ENCODE results near the gene SESN1.

The SESN1 gene

GRCh38 chr6:108955329-108955949 is 139.2 kb downstream of the SESN1 start:
- no peak for DNase-seq

GRCh38 chr6:108953681-108954080 is 141.0 kb downstream of the SESN1 start:
- no peak for DNase-seq

- no peak for DNase-seq
Observed at GRCh38 chr6:108952776-108953486, 141.7 kb downstream of the SESN1 start.

DNA sequence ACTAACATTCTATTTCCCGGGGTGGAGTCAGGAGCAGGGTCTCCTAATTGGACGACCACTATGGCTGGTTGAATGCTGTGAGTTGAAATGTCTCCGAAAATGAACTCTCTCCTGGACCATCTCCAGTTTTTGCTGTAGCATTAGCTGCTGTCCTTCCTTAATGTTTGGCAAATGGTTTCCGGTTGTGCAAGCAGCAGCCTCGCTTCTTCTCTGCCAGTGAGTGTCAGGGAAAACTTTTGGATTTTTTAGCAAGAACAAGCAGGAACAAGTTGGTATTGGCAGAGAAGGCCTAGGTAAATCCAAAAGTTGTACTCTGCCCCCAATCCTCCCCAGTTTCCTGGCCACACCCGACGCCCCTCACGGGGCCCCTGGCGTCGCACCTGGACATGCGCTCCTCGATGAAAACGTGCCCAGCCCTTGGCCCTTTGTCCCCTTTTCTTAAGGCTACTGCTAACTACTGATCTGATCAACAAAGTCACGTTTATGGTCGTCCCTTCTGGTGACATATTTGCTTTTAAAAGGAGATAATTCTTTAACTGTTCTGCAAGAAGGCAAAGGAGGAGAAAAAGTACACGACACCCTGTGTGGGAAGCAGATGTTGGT is 143.2 kb downstream of the SESN1 start:
- no peak for DNase-seq

- no peak for DNase-seq
Observed at GRCh38 chr6:108948181-108948661, 146.4 kb downstream of the SESN1 start.

- DNase-seq, result no peak
Observed at GRCh38 chr6:108947114-108947854, 147.4 kb downstream of the SESN1 start.

DNA sequence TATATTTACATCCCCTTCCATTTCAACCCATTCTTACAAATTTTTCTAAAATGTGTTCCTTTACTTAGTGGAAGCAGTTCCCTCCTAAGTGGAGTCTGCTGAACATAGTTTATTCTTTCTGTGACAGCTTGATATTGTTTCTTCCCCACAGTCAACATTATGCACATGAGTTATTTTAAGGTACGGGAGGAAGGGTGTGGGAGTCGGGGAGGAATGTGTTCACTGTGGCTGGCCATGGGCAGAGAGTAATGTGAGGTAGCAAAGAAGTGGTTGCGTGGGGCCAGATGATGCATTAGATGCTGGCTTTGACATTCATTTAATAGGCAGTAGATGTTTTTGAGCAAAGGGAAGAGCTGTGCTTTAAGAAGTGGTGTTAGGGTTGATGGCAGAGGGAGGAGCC is 148.0 kb downstream of the SESN1 start:
- no peak for DNase-seq

- no peak for DNase-seq
Observed at GRCh38 chr6:108945681-108946159, 148.9 kb downstream of the SESN1 start.

DNA sequence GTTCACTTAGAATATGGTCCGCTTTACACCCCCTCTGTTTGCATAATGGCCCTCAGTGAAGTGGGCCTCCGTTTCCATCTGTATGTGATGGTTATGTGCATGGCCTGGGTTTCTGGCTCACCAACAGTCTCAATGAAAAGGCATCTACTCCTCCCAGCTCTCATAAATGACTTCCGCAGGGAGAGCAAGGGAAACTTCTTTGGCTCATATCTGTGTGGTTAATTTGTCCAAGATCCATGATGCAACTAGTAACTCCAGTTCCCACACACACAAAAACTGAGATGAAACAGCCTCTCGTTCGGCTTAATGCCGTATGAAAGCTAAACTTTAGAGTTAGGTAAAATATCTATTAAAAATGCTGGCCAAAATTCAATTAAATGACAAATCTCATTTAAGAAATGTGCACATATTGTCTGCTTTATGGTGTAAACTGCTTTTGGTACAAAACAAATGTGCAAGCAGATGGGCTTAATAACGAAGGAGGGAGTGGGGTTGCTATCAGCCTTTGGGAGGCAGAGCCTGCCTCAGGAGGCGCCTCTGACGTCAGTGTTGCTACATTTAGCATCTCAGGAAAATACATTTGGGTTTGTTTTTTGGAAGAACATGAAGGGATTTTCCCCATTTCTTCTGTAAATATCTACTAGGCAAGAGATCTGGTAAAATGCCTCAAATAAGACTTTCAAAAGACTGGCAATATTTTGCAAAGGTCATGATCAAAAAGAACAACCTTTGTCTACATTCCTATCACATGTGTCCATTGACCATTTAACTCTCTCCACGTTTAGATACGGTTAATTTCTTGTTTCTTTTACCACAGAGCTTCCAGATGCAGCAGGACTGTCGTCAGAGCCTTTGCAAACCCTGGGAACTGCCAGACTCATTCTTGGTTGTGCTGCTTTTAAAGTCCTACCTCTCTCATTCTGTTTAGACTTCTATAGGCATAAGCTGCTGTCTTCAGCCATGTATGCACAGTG is 149.7 kb downstream of the SESN1 start:
- DNase-seq, result no peak

GRCh38 chr6:108944071-108944470 is 150.6 kb downstream of the SESN1 start:
- DNase-seq, result no peak

DNA sequence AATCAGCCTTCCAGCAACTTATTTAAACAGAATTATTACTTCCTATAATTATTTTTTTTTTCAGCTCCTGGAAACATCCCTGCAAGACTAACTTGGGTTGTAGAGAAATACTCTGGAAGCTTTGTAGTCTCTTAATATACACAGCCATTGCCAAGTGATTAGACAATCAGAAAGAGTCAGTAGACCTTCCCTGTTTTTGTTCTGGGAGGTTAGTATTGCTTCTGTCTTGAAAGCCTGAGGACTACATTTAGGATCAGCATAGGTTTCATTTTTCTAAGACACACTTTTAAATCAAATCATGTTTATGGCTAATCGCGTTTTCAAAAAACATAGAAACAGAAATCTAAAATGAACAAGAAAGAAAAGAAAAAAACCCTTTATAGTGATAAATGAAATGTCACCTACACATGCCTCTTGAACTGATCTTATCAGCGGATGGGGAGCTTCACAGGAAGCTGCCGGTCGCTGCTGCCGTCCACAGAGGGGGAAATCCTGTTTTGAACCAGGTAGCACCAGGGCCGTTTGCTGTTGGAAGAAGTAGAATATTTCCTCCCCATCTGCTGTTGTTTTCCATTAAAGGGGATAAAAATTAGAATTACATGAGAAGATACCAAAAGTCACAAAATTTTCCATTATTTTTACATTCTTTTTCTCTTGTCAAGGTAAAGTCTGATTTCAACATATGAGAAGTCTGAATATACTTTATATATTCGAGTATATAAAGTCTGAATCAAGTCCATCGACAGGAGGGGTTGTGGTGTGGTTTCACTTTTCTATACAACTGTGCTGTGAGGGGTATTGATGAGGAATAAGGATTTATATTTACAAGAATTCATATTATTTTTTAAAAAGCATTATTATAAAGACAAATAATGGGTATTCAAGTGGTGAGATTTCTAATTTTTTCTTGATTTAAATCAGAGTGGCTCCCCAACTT is 151.8 kb downstream of the SESN1 start:
- DNase-seq, result no peak

GRCh38 chr6:108941859-108942258 is 152.8 kb downstream of the SESN1 start:
- no peak for DNase-seq

DNA sequence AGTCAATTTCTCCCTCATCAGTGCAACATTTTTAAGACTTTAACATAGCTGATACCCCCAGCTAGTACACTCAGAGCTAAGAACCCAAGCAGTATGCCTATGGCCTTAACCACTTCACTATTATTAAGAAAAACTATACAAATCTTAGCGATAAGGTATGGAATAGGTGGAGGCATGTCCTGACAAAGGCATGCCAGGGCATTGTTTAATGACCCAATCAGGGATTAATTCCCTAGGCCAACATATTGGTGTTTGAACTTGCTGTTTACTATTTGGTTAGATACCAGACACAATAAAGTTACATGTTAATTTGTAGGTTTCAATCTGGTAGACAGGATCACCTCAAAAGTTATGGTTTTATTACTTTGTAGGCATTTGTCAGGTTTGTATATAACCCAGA is 153.4 kb downstream of the SESN1 start:
- no peak for DNase-seq

DNA sequence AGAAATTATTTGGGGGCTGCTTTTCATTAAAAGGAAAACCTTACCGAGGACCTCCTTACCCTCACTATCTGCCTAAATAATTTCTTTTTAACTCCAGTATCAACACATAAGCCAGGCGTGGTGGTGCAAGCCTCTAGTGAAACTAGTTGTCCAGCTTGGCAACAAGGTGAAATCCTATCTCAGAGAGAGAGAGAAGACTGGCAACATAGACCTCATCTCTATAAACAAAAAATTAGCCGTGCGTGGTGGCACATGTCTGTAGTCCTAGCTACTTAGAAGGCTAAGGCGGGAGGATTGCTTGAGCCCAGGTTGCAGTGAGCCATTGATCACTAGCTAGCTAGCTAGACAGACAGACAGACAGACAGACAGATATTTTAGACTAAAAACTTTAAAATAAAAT is 153.9 kb downstream of the SESN1 start:
- no peak for DNase-seq

DNA sequence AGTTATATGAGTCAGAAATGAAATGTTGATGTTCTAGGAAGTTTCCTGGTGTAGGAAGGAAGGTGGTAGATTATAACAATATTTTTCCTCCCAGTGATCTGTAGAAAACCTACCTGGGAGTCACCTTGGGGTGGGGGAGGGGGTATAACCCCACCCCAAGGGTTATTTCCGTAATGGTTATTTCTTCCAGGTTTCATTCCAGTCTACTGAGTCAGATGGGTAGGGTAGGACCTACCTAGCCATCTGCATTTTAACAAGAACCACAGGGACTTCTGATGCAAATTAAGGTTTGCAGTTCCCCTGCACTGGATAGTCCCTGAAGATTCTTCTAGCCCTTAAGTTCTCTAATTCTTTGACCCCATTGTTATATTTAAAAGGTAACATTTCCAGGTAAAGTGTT is 157.5 kb downstream of the SESN1 start:
- DNase-seq, result no peak
